K562 (cell line): ENCODE results near the gene HPSE2. TPM values are rescaled to one million over a fixed set of nuclear protein-coding genes. Genes with fewer than 3 reads are reported as not detected.
A peak's percentile ranks its signal among the peaks of the same experiment; 100 is the strongest.

Experiments used
- ATAC-seq: fragments of 200-7000 bp; cut with Tn5 transposase; 3 replicates; pipeline ENCODE4 v1.9.1; 2020; ENCODE audit warnings: moderate library complexity
- BruUV-seq: library from RNA; stranded (reverse); fragments of 400-500 nt; replicated peaks from 2 replicates; lab custom pipeline; 2021; lab: Mats Ljungman, UMichigan
- CTCF ChIA-PET: fragments of 300-600 bp; formaldehyde crosslinking; extraction: SDS; loops from one replicate; lab custom pipeline; 2021; ENCODE audit warnings: low intra/inter-chr PET ratio; lab: Yijun Ruan, JAX
- POLR2A ChIA-PET: fragments of 300-600, 350-650 bp; sonication (Branson Sonifier 250); formaldehyde crosslinking; extraction: SDS; loops from one replicate; lab custom pipeline; 2021; ENCODE audit warnings: antibody characterized with exemption, inconsistent platforms; lab: Yijun Ruan, JAX
- DNase-seq, 4 experiments: peaks; one replicate each; pipeline versions ENCODE4 v3.0.0 to v3.0.0-alpha.2; 2011 to 2018; ENCODE audit warnings: low spot score in 3 of 4, mixed read lengths in 3 of 4; ENCODE audit errors: extremely low read depth in 1 of 4
- FAIRE-seq: peaks from 2 replicates; lab custom pipeline; 2011; peaks lifted over from hg19 to GRCh38; lab: Jason Lieb, UNC
- H2AFZ ChIP-seq: 2 replicates; pipeline ENCODE4 v1.6.0; 2011; ENCODE audit warnings: low read depth, low read length, control low read depth, inconsistent platforms
- H3K27ac ChIP-seq: fragments of 200-600 bp; 3 replicates; pipeline ENCODE4 v1.8.0; 2011; ENCODE audit warnings: low read depth, mild to moderate bottlenecking, control low read depth, inconsistent platforms, low read length, moderate library complexity, mixed read lengths; ENCODE audit errors: extremely low read depth
- H3K27me3 ChIP-seq, 2 experiments: fragments of 300-600 bp in 1 of 2; 2 replicates in 1 of 2; 3 replicates in 1 of 2; pipeline versions ENCODE4 v1.6.0 to v1.8.0; 2011; ENCODE audit warnings: inconsistent platforms in 2 of 2, low read length in 2 of 2, mild to moderate bottlenecking in 1 of 2, mixed read lengths in 1 of 2, moderate library complexity in 1 of 2; ENCODE audit not compliant: control insufficient read depth in 2 of 2, insufficient read depth in 2 of 2
- H3K36me3 ChIP-seq: fragments of 300-600 bp; 3 replicates; pipeline ENCODE4 v1.8.0; 2011; ENCODE audit warnings: mild to moderate bottlenecking, low read length, inconsistent platforms; ENCODE audit not compliant: control insufficient read depth, insufficient read depth
- H3K4me1 ChIP-seq, 2 experiments: fragments of 200-600 bp in 1 of 2; replicated peaks in 1 of 2; 2 replicates in 1 of 2; 3 replicates in 1 of 2; pipeline versions ENCODE4 v1.5.1 to v1.8.0; 2011; ENCODE audit warnings: inconsistent platforms in 2 of 2, low read length in 2 of 2, mild to moderate bottlenecking in 1 of 2, mixed read lengths in 1 of 2, moderate library complexity in 1 of 2; ENCODE audit not compliant: control insufficient read depth in 2 of 2, insufficient read depth in 2 of 2
- H3K4me2 ChIP-seq: 2 replicates; pipeline ENCODE4 v1.6.1; 2011; ENCODE audit warnings: low read length, control low read depth, inconsistent platforms, mixed read lengths; ENCODE audit not compliant: insufficient read depth
- H3K4me3 ChIP-seq: fragments of 200-600 bp; sonication (generic), shearing (Covaris generic); 2 replicates; pipeline ENCODE4 v1.5.1; 2016; ENCODE audit warnings: control low read depth, inconsistent platforms
- H3K79me2 ChIP-seq: fragments of 200-600 bp; 3 replicates; pipeline ENCODE4 v1.8.0; 2011; ENCODE audit warnings: low read length, inconsistent platforms; ENCODE audit not compliant: control insufficient read depth, insufficient read depth
- H3K9ac ChIP-seq, 2 experiments: 2 replicates each; pipeline versions ENCODE4 v1.6.0 to v1.6.1; 2011; ENCODE audit warnings: low read depth in 2 of 2, low read length in 2 of 2, control low read depth in 1 of 2, inconsistent platforms in 1 of 2, mild to moderate bottlenecking in 1 of 2, mixed read lengths in 1 of 2; ENCODE audit not compliant: insufficient read depth in 1 of 2
- H3K9me1 ChIP-seq: one replicate; pipeline ENCODE4 v1.6.0; 2011; ENCODE audit warnings: inconsistent platforms, mild to moderate bottlenecking, low read length, moderate library complexity; ENCODE audit not compliant: control insufficient read depth, insufficient read depth
- H3K9me3 ChIP-seq: replicated peaks from 2 replicates; pipeline ENCODE4 v1.5.1; 2011; ENCODE audit warnings: low read depth, low read length, inconsistent platforms; ENCODE audit not compliant: control insufficient read depth, insufficient read depth
- H4K20me1 ChIP-seq: replicated peaks from 2 replicates; pipeline ENCODE4 v1.6.1; 2011; ENCODE audit warnings: low read length, inconsistent platforms, mixed read lengths; ENCODE audit not compliant: control insufficient read depth, insufficient read depth
- CBX5 ChIP-seq: IDR thresholded peaks from 2 replicates; pipeline ENCODE4 v1.6.1; 2014; ENCODE audit warnings: low read depth, borderline replicate concordance
- CSDE1 ChIP-seq, 2 experiments: fragments of 450-650 bp; IDR thresholded peaks; 2 replicates each; pipeline ENCODE4 v1.6.1; 2016; ENCODE audit warnings: mild to moderate bottlenecking in 1 of 2
- FIP1L1 ChIP-seq: fragments of 200-400 bp; formaldehyde crosslinking; IDR thresholded peaks from 2 replicates; pipeline ENCODE4 v1.6.1; 2018; ENCODE audit warnings: mild to moderate bottlenecking, low read depth, low read length; ENCODE audit not compliant: poor library complexity, severe bottlenecking
- NFE2 ChIP-seq: IDR thresholded peaks from 2 replicates; pipeline ENCODE4 v1.6.1; 2014; ENCODE audit warnings: antibody characterized with exemption, low read depth
- POLR2B ChIP-seq: fragments of 450-650 bp; IDR thresholded peaks from 2 replicates; pipeline ENCODE4 v1.6.1; 2018; ENCODE audit warnings: low read depth; ENCODE audit not compliant: partially characterized antibody
- TAF15 ChIP-seq: fragments of 200-400 bp; formaldehyde crosslinking; IDR thresholded peaks from 2 replicates; pipeline ENCODE4 v1.6.1; 2017; ENCODE audit warnings: mild to moderate bottlenecking, low read depth, low read length, moderate library complexity
- ZNF77 ChIP-seq: fragments of 250-450 bp; sonication (Bioruptor Pico); IDR thresholded peaks from 2 replicates; pipeline ENCODE4 v1.5.0; 2020
- WGBS: fragments of 100-300 bp; shearing (Covaris generic); methylation state at CpG from one replicate; pipeline ENCODE4 v1.1.6; 2016; ENCODE audit warnings: low coverage, mixed read lengths; ENCODE audit not compliant: insufficient coverage; ENCODE audit errors: missing lambda C conversion rate; 5-methylcytosine and 5-hydroxymethylcytosine counted together
- in situ Hi-C: fragments of 300-500 bp; cut with MboI; formaldehyde crosslinking; loops from 4 replicates; pipeline ENCODE4 v1.15.0; 2018; ENCODE audit warnings: inconsistent platforms, mixed read lengths
- intact Hi-C: fragments of 100-400 bp; cut with micrococcal nuclease; formaldehyde crosslinking; loops from 2 replicates; pipeline ENCODE4 v1.14.2; 2022
- polyA plus RNA-seq, 8 experiments: library from polyadenylated mRNA; depleted of rRNA in 4 of 8; stranded (reverse) in 5 of 8; unstranded in 3 of 8; fragments of >200 nt; fragmentation: Nextera tagmentation in 2 of 8; fragmentation: Illumina TruSeq in 1 of 8; extraction: Ambion mirVana in 2 of 8; extraction: Trizol in 1 of 8; gene quantifications; 2 replicates each; pipeline versions ENCODE4 v1.2.1 to v1.2.3, GENCODE V29; 2011 to 2014; ENCODE audit warnings: inconsistent platforms in 1 of 8, missing spikeins in 1 of 8
- total RNA-seq, 7 experiments: library from RNA; depleted of rRNA in 6 of 7; stranded (reverse); fragments of >200 nt in 6 of 7; fragmentation: Illumina TruSeq in 2 of 7; extraction: Trizol in 2 of 7; gene quantifications; 2 replicates each; pipeline versions ENCODE4 v1.2.1 to v1.2.3, GENCODE V29; 2011 to 2021; ENCODE audit warnings: low replicate concordance in 1 of 7
- TF ChIP-seq, protein P1 (sequence below), 2 experiments: fragments of 450-650 bp in 1 of 2; IDR thresholded peaks; 2 replicates each; pipeline ENCODE4 v1.6.1; 2011 to 2017; ENCODE audit warnings: low read depth in 2 of 2, antibody characterized with exemption in 1 of 2, borderline replicate concordance in 1 of 2, low read length in 1 of 2, mild to moderate bottlenecking in 1 of 2, mixed read lengths in 1 of 2; ENCODE audit not compliant: control insufficient read depth in 1 of 2
- TF ChIP-seq, protein P2 (sequence below): fragments of 450-650 bp; IDR thresholded peaks from 2 replicates; pipeline ENCODE4 v1.6.1; 2017; ENCODE audit warnings: antibody characterized with exemption

HPSE2 gene
- total and polyA plus RNA-seq, 9 of the 15 experiments (the other 6 are each of a cell fraction or from before 2014, with no cell fraction given): 0.03 to 0.10 (median 0.04) TPM; not detected in 2

DNA sequence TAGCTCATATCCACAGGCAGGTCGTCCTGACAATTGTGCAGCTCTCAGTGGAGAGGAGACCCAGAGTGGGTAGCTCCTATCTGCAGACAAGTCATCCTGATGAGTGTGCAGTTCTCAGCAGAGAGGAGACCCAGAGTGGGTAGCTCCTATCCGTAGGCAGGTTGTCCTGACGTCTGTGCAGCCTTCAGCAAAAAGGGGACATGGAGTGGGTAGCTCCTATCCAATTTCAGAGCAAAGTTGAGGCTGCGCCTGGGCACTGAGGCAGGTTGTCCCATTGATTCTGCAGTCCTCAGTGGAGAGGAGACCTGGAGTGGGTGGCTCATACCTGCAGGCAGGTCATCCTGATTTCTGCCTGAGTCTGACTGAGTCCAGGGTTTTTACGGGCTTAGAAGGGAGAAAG, 111.8 kb downstream of the HPSE2 start:
- in situ Hi-C loops (loop anchor here (10.0 kb wide), 1 partner anchor 149 kb away; no protein-coding TSS in a partner anchor), intact Hi-C loops (no loop called here)
- DNase-seq (peak in 1 of 4 experiments; percentile 7), ATAC-seq (no peak)
- Histone ChIP-seq H3K4me2 (no peak overlapping the region), H3K9ac (no peak overlapping the region), H4K20me1 (no peaks in the 10 kb centered on the region), H3K36me3 (no peaks in the 10 kb centered on the region), H3K9me3 (peaks cover 3% of the 10 kb centered on the region; the same call in 1 of the 2 replicates), H2AFZ (no peak overlapping the region), H3K79me2 (no peaks in the 10 kb centered on the region), H3K4me3 (no peak overlapping the region)
- 31% methylated on average over 2 of the region's 5 CpGs for WGBS
- BruUV-seq: no TSS peak
- TF ChIP-seq TAF15: no peak
- TF ChIP-seq ZNF77 (CRISPR knock-in tag): no peak
- TF ChIP-seq POLR2B: no peak
- TF ChIP-seq, protein P1, sequence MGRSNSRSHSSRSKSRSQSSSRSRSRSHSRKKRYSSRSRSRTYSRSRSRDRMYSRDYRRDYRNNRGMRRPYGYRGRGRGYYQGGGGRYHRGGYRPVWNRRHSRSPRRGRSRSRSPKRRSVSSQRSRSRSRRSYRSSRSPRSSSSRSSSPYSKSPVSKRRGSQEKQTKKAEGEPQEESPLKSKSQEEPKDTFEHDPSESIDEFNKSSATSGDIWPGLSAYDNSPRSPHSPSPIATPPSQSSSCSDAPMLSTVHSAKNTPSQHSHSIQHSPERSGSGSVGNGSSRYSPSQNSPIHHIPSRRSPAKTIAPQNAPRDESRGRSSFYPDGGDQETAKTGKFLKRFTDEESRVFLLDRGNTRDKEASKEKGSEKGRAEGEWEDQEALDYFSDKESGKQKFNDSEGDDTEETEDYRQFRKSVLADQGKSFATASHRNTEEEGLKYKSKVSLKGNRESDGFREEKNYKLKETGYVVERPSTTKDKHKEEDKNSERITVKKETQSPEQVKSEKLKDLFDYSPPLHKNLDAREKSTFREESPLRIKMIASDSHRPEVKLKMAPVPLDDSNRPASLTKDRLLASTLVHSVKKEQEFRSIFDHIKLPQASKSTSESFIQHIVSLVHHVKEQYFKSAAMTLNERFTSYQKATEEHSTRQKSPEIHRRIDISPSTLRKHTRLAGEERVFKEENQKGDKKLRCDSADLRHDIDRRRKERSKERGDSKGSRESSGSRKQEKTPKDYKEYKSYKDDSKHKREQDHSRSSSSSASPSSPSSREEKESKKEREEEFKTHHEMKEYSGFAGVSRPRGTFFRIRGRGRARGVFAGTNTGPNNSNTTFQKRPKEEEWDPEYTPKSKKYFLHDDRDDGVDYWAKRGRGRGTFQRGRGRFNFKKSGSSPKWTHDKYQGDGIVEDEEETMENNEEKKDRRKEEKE (IDR thresholded peaks at IDR 0.05; ENCODE audit: borderline replicate concordance in 1 of 2, control insufficient read depth in 1 of 2, low read depth in 2 of 2, low read length in 1 of 2): no peak
- no peak for TF ChIP-seq FIP1L1
- TF ChIP-seq, protein P2, sequence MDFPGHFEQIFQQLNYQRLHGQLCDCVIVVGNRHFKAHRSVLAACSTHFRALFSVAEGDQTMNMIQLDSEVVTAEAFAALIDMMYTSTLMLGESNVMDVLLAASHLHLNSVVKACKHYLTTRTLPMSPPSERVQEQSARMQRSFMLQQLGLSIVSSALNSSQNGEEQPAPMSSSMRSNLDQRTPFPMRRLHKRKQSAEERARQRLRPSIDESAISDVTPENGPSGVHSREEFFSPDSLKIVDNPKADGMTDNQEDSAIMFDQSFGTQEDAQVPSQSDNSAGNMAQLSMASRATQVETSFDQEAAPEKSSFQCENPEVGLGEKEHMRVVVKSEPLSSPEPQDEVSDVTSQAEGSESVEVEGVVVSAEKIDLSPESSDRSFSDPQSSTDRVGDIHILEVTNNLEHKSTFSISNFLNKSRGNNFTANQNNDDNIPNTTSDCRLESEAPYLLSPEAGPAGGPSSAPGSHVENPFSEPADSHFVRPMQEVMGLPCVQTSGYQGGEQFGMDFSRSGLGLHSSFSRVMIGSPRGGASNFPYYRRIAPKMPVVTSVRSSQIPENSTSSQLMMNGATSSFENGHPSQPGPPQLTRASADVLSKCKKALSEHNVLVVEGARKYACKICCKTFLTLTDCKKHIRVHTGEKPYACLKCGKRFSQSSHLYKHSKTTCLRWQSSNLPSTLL: no peak
- no peak for TF ChIP-seq CSDE1 (IDR thresholded peaks at IDR 0.05)
- peak; percentile 50; the same call in 1 of the 2 replicates for TF ChIP-seq CBX5
- peak; percentile 47; the same call in 1 of the 2 replicates for TF ChIP-seq NFE2
- TF ChIP-seq, all 486 proteins: peak for 2
- ChIA-PET POLR2A (interaction anchor here (1.2 kb wide), 1 partner anchor 9 kb away, joined by 3 read pairs; no protein-coding TSS in a partner anchor), CTCF (no interaction called here)
- no peak overlapping the region for H3K27ac ChIP-seq
- H3K9me1 ChIP-seq: no peaks in the 10 kb centered on the region
- no peaks in the 10 kb centered on the region for H3K4me1 ChIP-seq
- no peak for FAIRE-seq
- no peaks in the 10 kb centered on the region for H3K27me3 ChIP-seq
